ENCODE data around the gene EPHB1.
"Not testable (repeated sequence)": the region's sequence is repeated elsewhere in the genome, so short reads cannot be mapped to it uniquely, and the experiment has no call there.

EPHB1 gene

DNA sequence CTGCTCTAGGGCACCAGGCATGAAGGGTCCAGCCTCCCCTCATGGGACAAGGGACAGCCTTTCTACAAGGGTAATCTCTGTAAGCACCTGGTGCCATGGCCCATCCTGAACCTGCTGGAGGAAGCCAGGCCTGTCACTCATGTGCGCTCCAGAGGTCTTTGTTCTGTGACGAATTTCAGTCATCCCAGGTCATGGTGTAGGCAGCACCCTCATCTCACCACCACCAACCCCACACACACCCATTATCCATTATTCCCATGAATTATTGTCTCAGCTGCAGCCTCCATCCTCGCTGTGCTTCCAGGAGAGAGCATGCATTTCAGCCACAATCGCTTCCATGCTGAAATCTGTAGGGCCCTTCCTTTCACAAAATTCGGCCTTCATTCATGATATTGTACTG, 419.3 kb downstream of the EPHB1 start:
- no peak for DNase-seq (ENCODE audit: low read depth in 2 of 2)

DNA sequence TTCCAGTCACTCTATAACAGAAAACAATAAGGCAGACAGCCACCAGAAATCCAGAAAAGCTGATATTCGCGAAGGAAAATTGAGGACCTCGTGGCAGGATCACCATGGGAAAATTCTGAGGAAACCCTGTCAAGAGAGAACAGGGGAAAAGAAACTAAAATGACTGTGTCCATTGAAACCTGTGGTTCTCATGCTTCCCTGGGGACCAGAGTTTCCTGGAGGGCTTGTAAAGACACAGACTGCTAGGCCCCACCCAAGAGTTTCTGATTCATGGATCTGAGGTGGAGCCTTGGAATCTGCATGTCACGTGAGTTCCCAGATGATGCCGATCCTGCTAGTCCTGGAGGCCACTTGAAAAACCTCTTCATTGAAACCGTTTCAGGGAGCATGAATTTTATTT, 420.5 kb downstream of the EPHB1 start:
- DNase-seq (ENCODE audit: low read depth in 2 of 2), result no peak

DNA sequence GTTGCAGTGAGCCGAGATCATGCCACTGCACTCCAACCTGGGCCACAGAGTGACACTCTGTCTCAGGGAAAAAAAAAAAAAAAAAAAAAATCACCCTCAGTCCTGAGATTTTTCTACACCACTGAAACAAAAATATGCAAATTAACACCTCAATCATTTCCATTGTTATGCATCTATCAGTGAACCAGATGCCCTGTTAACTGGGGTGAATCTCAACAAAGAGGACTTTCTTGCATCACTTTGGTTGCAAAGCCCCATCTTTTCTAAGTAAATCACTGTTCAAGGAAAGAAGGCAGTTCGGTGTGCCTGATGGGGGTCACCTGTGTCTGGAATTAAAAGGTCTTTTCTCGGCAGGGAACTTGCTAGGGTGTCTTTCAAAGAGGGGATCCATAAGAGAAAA, 421.6 kb downstream of the EPHB1 start:
- DNase-seq (ENCODE audit: low read depth in 2 of 2), result no peak

DNA sequence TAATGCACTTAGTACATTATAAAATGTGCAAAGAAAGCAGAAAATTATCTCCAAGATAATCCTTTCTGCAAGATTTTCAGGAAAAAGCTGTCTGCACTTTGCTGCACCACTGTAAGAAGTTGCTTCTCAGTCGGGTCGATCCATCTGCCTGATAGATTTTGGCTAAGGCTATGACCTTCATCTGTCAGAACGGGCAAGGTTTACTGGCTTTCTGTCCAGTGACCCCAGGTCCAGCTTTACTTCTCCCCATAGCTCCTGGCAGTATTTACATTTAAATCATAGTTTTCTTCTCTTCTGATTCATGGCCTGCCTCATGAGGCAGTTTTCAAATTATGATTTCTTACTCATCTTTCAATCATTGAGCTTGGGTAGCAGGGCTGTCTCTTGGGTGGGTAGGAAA, 422.7 kb downstream of the EPHB1 start:
- DNase-seq (ENCODE audit: low read depth in 2 of 2), result no peak

DNA sequence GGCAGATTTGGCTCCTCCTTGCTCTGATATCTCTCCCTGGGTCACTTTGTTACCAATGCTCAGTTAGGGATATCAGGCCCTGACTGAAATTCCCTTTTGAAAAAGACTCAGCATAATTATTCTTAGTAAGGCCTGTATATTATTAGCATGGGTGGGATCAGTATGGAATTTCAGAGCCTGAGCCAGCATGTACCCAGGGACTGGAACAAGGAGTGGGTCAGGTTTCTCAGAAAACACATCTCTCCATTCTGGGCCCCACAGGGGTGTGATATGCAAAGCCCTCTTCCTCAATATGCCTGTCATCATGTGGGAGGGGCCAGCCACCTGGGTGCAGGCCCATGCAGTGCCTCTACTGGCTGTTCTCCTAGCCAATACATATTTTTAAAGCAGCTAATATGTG, 423.2 kb downstream of the EPHB1 start:
- no peak for DNase-seq (ENCODE audit: low read depth in 2 of 2)

DNA sequence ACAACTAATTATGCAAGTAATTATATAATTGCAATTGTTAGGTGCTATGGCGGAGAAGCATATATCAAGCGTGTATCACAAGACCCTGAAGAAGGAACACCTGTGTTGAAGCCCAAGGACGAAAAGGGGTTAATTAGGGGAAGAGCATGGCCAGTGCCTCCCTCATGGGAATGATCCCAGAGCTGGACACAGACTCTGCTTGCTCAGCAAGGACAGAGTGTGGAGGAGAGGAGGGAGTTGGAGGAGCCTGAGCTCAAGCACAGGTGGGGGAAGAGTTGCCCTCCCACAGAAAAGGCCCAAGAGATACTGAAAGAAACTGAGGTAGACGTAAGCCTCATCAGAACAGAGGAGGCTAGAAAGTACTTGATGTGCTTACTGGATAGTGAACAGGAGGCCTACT, 423.7 kb downstream of the EPHB1 start:
- DNase-seq (ENCODE audit: low read depth in 2 of 2), result no peak

DNA sequence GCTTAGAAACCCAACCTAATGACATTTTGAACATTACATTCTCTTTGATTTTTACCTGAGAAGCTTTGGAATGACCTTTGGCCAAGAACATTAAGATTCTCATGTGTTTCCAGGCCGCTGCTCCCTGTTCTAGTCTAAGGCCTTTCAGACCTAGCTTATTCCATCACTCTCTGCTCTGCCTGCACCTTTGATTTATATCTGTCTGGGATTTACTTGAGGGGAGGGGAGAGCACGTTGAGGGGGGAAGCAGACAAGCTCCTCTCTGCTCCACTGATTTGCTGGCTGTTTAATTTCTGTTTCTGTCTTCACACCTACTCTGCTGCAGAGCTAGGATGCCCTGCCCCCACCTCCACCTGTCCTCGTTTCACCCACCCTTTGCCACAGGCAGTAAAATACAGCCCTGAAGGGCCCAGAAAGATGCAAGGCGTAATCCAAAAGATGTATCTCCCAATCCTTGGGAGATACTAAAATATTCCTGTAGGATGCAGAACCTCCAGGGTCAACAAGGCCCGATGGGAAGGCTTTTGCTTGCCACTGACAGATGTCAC, 429.8 kb downstream of the EPHB1 start:
- DNase-seq (ENCODE audit: low read depth in 2 of 2), result no peak

DNA sequence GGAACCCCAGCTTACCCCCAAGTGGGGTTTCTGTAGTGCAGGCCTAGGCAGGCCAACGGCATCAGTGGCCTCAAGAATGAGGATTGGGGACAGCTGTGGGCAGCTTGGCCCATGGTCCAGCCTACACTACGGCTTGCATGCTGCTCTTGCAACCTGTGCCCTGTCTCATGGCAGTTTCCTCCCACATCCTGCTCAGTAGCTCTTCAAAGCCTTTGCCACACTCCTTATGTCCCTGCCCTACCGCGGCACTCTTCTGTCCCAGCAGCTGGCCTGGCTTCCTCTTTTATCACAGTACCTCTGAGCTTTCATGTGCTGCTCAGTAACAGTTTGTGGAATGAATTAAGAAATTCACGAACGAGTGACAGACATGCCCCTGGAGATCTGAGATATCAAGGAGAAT, 431.0 kb downstream of the EPHB1 start:
- DNase-seq (ENCODE audit: low read depth in 2 of 2), result no peak

DNA sequence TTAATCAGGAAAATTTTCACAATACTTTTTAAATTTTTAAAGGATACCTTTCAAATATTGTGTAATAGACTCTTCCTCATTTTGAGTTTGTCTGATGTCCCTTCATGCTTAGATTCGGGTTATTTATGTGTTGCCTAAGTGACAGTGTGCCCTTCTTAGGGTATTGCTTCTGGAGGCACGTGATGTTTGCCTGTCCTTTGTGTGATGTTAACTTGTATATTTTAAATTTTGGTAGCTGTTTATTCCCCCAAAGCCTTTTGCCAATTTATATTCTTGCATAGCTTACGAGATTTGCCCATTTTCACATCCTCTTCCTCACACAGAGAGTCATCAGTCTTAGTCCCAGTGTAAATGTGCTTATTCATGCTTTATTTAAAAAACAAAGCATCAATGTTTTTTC, 433.1 kb downstream of the EPHB1 start:
- no peak for DNase-seq (ENCODE audit: low read depth in 2 of 2)

DNA sequence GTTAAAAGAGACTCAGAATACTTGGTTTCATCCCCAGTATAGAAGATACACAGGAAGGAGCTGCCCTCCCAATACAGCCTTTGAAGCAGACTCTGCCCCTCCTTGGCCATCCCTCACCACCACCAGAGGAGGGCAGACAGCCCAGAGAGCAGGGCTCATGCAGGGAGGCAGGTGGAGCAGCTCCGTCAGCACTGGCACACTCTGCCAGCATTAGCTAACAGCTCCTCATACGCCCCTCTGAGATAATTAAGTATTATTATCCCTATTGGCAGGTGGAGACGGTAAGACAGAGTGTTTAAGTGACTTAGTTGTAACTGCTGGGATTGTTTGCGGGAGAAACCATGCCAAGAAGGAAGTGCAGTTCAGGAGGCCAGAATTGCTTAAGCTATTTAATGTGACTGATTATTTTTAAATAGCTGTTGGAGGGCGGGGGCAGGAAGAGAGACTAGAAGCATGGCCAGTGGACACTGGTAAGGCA, 434.0 kb downstream of the EPHB1 start:
- DNase-seq (ENCODE audit: low read depth in 2 of 2), result no peak

DNA sequence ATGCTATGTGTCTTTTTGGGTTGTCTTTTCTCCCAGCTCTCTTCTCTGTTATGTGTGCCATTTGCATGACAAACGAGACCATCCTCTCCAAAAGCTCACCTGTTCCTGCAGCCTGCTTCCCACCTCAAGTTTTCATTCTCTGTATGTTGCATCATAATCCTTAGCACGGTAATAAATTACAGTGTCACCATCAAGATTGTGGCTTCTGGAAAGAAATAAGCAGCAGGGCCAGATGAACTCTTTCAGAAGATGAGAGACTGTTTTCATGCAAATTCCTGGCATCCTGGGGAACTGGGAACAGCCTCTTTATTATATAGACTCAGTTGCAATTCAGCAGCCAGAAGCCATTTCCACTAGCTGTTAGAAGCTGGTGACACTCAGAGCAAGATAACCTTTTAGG, 436.7 kb downstream of the EPHB1 start:
- DNase-seq (ENCODE audit: low read depth in 2 of 2), result no peak

DNA sequence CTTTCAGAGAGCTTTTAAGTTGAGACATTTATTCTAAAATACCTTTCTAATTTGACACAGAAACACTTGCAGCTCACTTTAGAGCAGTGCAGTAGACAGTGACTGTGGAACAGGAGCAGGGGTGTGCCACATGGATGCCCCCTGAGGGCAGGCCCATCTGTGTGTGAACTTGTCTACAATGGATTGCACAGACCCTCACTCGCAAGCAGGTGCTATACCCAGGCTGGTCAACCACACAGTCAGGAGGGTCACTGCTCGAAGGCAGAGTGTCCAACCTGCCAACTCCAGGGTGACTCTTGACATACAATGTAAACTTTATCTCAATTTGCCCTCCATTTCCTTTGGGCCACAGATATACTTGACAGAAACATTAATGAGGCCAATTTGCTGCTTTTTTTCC, 437.2 kb downstream of the EPHB1 start:
- no peak for DNase-seq (ENCODE audit: low read depth in 2 of 2)

DNA sequence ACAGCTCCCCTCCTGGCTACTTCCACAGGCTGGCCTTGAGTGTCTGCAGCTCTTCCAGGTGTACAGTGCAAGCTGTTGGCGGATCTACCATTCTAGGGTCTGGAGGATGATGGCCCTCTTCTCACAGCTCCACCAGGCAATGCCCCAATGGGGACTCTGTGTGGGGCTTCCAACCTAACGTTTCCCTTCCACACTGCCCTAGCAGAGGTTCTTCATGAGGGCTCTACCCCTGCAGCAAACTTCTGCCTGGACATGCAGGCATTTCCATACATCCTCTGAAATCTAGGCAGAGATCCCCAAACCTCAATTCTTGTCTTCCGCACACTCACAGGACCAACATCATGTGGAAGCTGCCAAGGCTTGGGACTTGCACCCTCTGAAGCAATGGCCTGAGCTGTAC, 438.4 kb downstream of the EPHB1 start:
- not testable (repeated sequence) for DNase-seq (ENCODE audit: low read depth in 2 of 2)

DNA sequence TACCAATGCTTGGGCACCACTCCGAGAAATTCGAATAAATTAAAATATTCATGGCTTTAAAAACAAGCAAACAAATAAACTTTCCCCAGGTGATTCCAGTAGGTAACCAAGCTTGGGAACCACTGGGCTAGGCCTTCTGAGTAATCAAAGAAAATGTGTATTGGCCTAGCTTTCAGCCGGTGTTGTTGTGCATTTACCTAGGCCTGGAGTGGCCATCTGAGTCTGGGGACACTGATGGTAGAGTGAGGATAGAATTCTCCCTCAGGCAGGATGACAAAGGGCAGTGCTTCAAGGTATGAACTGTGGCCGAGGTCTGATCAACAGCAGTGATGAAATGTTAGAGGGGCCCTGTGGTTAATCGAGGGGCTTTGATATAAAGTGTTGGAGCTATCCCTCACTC, 440.5 kb downstream of the EPHB1 start:
- DNase-seq (ENCODE audit: low read depth in 2 of 2), result no peak

DNA sequence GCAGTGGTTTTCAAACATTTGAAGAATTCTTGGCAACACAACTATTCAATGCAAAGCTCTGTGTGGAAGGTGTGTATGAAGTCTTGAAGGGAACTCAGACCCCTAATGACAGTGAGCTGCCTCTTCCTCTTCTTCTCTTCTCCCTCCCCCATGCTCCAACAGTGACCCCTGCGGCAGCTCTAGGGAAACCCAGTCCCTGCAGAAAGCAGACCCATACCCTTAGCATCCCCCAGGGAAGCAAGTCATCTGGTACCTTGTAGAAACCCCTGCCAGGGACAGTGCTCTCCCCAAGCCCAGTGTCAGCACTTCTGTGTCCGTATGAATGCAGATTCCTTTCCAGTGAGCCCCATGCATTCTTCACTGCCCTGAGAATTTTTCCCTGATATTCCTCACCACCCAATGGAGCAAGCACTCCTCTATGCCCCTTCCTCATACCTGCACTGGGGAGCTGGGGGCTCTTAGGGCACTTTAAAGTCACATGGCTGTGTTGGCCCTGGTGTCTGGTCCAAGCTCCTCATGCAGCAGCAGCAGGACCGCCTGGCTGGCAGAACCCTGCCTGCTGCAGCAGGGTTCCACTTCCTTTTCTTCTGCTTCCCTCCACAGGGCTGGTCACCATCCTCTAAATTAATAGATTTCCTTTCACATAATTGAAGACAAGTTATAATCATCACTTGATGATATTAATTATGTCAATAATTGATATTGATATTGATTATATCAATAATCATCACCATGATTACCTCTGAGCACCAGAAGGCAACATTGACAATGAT, 442.5 kb downstream of the EPHB1 start:
- no peak for DNase-seq (ENCODE audit: low read depth in 2 of 2)

DNA sequence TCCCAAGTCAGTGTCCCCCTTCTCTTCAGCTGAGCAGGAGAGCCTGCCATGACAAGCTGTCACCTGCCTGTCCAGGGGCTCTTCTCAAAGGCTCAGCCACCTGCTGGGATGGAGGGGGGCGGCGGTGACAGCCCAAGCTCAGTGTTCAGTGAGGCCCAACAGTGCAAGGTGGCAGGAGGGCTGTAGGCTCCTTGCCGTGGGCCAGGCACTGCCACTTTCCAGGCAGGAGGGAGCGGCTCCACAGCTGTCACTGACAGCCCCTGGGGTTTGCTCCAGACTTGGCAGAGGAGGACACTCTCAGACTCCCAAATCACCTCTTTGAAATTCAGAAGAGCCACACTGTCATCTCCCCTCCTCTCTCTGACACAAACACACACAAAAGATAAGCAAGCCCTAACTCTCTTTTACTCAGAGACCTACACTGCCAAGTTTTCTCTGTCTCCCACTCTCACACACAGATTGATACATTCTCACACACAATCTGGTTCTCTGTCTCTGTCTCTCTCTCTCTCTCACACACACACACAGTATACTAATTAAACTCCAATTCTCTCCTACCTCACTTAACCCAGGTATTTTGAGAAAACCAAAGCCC, 443.3 kb downstream of the EPHB1 start:
- DNase-seq (ENCODE audit: low read depth in 2 of 2), result no peak

DNA sequence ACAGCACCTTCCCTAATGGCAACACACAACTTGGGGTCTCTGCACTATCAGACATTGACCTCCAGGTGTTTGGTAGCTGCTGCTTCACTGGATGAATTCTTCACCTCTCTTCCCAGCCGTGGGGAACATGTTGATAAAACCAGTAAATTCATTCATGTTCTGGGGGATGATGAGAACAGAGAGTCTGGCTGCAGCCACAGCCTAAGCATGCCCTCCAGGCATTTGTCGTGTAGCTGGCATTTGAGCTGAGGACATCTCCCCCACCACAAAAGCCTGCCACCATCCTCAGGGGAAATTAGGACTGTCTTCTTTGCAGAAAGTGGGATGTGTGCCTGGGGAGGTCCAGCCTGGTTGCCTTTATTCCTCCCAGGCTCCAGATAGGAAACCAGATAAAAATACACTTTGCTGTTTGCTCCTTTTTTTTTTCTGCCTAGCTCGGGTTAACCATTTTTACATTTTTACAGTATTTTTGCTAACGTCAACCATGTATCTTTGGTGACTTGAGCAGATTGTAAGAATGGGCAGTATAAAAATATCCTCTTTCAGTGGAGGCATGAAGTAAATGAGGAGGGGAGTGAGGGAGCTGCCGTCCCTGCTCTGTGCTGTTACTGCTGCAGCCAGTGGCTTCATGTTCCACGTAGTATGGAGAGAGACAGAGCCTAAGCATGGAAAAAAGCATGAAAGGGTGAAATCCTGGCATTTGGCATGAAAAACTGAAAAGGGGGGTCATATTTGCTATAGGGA, 444.0 kb downstream of the EPHB1 start:
- no peak for DNase-seq (ENCODE audit: low read depth in 2 of 2)

DNA sequence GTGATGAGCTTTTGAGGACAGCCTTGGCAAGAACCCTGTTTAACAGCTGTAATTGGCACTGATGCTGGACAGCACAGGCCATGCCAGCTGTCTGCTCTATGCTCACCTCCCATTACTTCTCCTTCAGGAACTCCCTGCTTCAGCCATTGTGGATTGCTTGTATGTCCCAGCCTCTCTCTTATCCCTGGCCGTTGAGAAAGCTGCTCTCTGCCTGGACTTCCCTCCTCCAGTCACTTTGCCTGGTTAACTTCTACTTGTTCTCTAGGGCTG, 444.5 kb downstream of the EPHB1 start:
- no peak for DNase-seq (ENCODE audit: low read depth in 2 of 2)

DNA sequence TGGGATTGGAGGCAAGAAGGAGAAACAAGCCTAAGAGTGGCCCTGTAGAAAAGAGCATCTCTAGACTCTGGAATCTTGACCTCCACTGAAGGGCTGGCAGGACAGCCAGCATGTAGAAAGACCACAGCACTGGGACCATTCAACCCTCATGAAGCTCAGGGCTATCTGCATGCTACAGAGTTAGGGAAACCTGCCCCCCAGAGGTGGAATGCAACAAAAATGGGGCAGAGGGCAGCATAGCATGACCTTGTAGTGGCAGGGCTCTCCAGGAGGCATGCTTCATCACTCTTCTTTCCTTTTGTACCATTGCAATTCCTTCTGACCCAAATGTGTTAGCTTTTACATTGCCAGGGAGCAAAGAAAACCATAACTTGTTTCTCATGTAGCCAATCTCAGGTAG, 445.4 kb downstream of the EPHB1 start:
- no peak for DNase-seq (ENCODE audit: low read depth in 2 of 2)

DNA sequence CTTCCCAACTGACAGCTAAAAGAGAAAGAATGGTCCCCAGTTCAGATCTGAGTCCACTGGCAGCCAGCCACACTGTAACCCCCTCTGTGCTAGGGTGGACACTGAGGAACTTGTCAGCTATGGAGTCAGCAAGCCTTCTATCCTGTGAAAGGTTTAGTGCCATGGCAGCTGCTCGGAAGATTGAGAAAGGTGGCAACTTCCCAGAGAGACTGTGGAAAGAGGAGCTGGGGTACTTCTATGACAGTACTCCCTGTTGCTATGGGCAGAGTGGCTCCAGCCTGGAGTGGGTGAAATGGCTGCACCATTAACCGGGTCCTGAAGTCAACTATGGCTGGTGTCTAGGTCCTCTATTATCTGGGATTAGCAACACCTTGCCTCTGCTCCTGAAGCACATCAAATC, 447.2 kb downstream of the EPHB1 start:
- DNase-seq (ENCODE audit: low read depth in 2 of 2), result no peak

DNA sequence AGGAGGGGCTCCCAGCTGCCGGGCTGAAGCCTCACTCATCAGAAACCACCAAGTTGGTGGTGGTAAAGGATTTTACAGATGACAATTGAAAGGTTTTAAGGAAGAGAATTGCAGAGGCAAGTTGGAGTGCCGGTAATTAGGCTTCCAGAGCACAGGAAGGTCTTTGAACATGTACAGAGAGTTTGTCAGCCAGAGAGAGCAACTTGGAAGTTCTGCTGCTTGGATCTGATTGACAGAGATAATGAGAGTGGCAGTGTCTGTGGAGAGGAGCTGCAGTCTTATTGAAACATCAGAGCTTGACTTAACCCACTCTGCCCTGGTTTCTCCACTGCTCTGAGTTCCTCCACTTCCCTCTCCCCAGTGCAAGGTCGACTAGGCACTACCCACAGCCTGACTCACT, 448.6 kb downstream of the EPHB1 start:
- no peak for DNase-seq (ENCODE audit: low read depth in 2 of 2)

DNA sequence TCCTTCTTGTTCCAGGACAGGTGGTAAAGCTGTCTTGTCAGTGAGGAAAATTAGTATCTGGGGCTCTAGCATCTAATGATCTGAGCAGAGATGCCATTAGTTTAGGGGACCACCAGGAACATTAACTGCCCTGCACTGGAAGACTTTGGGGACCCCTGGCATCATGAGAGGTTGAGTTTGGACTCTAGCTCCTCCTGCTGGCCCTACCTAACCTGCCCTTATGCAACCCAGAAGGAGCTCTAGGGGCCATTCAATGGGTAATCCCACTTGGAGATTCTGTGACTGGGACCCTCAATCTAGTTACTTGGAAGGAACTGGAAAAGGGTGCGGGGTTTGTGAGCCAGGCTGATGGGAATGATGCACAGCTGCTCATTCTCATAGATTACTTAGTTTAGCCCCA, 451.0 kb downstream of the EPHB1 start:
- DNase-seq (ENCODE audit: low read depth in 2 of 2), result no peak

DNA sequence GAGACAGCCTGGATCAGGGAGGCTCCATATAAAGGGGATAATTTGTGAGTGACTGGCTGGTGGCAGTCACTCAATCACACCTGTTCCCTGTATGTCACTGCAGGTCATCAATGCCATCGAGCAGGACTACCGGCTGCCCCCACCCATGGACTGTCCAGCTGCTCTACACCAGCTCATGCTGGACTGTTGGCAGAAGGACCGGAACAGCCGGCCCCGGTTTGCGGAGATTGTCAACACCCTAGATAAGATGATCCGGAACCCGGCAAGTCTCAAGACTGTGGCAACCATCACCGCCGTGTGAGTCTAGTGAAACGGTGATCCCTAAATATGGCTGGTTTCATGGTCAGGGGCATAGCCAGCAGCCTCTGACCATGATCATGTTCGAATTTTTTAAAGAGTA, 453.2 kb downstream of the EPHB1 start:
- no peak for DNase-seq (ENCODE audit: low read depth in 2 of 2)

Data from stimulated activated CD8-positive, alpha-beta memory T cell treated with anti-CD3 and anti-CD28 coated beads, Interleukin-15, amount 100 ng/mL, for 48 hours (primary cell).